ENCODE results near the gene POLR3A. TPM values are rescaled to one million over a fixed set of nuclear protein-coding genes. Genes with fewer than 3 reads are reported as not detected.

The POLR3A gene
- polyA plus RNA-seq, 3 donors = 18.4 to 18.8 (median 18.6) TPM

DNA sequence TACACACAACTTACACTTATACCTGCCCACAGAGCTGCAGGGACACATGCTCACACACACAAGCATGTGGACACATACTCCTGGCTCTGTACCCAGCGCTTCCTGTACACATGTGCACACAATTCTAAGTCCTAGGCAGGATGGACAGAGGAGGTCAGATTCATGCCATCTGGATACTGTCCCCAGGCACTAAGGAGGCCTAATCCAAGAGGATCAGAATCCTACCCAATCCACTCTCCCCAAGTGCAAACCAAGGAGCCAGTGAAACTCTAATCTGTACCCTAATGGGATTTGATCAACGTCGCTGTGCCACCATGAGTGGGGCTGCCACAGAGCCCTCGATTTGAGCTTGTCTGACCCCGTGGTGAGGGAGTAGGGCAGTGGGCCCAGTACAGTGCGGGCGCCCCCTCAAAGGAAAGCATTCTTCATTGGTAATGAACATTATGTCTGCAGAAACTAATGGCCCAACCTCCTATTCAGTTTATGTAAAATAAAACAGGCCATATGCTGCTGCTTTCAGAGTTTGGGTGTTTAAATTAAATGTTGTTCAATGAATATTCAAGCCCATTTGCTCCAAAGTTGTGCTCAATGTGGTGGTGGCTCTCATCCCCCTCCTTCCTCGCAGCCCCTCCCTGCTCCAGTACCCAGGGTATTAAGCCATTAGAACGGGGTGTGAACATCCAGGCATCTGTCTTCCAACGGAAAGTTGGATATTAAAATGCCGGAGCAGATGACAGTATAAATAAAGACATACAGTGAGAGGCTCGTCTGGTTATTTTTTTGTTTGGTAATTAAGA lies 30.8 kb upstream of the POLR3A start:
- DNase-seq (ENCODE audit: extremely low read depth in 1 of 11, low read depth in 9 of 11, low spot score in 4 of 11) = no peak

DNA sequence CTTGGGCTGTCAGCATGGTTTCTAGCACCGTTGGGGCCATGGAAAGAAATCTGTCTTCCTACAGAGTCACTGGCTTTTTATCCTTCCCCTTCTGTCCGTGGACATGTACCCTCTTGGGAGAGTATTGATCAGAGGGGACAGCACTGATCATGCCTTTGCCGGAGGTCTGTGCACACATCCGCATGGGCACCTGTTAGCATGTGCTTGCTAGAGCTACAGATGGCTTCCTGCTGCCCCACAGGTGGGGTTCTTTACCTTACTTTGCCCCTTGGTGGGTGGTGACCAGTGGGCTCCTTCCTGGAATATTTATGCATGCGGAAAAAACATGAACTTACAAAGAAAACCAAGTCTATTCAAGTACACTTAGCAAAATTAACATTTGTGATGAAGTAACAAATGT lies 29.2 kb upstream of the POLR3A start:
- DNase-seq (ENCODE audit: extremely low read depth in 1 of 11, low read depth in 9 of 11, low spot score in 4 of 11) = no peak

DNA sequence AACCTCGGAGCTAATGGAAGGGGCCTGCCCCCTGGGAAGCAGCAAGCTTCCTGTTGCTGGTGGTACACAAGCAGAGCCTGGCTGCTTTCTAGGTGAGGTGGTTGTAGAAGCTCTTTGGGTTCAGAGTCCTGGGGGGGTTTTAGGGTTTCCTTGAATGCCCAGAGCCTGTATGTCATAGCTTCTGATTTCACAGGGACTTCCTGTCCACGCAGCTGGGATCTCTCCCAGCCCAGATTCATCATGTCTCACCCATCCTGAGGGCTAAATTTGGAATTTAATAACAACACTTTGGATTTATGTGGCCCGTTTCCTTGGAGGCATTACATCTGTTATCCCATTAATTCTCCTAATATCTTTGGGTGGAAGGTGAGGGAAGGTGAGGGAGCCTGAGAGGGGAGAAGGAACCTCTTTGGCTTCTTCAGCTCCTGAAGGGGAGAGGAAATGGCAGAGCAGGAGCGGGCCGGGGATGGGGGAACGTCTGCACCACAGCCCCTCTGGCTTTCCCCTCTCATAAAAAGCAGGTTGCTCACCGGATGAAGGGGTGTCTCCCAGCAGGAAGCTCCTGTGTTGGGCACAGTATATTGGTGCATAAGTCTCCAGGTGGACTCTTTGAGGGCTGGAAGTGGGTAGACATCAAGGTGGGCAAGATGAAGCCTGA lies 24.0 kb upstream of the POLR3A start:
- peak in 3 of 11 donors; percentile 42 to 59 (median 45) for DNase-seq (ENCODE audit: extremely low read depth in 1 of 11, low read depth in 9 of 11, low spot score in 4 of 11)

GRCh38 chr10:78049851-78050250 lies 20.5 kb upstream of the POLR3A start:
- no peak for DNase-seq (ENCODE audit: extremely low read depth in 1 of 11, low read depth in 9 of 11, low spot score in 4 of 11)

- DNase-seq (ENCODE audit: extremely low read depth in 1 of 11, low read depth in 9 of 11, low spot score in 4 of 11) = peak; percentile 79 to 90 (median 85)
These were observed 18.1 kb upstream of the POLR3A start for GRCh38 chr10:78047314-78047891.

DNA sequence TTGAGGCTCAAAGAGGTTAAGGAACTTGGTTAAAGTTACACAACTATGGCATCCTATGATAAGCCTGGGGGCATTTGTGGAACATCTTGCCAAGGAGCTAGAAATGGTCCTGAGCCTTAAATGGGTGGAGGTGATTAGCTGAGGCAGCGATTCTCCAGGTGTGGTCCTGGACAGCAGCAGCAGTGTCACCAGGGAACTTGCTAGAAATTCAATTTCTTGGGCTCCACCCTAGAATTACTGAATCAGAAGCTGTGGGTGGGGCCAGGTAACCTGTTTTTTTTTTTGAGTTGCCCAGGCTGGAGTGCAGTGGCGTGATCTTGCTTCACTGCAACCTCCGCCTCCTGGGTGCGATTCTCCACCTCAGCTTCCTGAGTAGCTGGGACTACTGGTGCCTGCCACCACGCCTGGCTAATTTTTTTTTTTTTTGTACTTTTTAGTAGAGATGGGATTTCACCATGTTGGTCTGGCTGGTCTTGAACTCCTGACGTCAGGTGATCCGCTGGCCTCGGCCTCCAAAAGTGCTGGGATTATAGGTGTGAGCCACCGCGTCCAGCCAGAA lies 17.5 kb upstream of the POLR3A start:
- DNase-seq (ENCODE audit: extremely low read depth in 1 of 11, low read depth in 9 of 11, low spot score in 4 of 11) = no peak

- no peak for DNase-seq (ENCODE audit: extremely low read depth in 1 of 11, low read depth in 9 of 11, low spot score in 4 of 11)
These were observed 16.5 kb upstream of the POLR3A start for GRCh38 chr10:78045856-78046255.

GRCh38 chr10:78045237-78045636 lies 15.9 kb upstream of the POLR3A start:
- no peak for DNase-seq (ENCODE audit: extremely low read depth in 1 of 11, low read depth in 9 of 11, low spot score in 4 of 11)

GRCh38 chr10:78044699-78045098 lies 15.4 kb upstream of the POLR3A start:
- no peak for DNase-seq (ENCODE audit: extremely low read depth in 1 of 11, low read depth in 9 of 11, low spot score in 4 of 11)

- no peak for DNase-seq (ENCODE audit: extremely low read depth in 1 of 11, low read depth in 9 of 11, low spot score in 4 of 11)
These were observed 14.9 kb upstream of the POLR3A start for GRCh38 chr10:78044179-78044578.

DNA sequence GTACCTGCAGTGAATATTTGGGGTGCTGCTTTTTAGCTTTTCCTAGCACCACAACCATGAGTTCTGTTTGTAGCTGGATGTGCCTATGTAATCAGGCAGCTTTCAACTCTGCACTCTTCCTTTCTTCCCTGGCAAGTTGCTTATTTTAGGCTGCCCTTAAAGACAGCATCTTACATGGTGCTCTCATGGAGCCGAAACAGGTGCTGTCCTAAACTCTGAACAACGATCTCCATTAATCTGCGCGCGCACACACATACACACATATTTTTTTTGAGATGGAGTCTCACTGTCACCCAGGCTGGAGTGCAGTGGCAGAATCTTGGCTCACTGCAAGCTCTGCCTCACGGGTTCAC lies 13.4 kb upstream of the POLR3A start:
- DNase-seq (ENCODE audit: extremely low read depth in 1 of 11, low read depth in 9 of 11, low spot score in 4 of 11) = no peak

DNA sequence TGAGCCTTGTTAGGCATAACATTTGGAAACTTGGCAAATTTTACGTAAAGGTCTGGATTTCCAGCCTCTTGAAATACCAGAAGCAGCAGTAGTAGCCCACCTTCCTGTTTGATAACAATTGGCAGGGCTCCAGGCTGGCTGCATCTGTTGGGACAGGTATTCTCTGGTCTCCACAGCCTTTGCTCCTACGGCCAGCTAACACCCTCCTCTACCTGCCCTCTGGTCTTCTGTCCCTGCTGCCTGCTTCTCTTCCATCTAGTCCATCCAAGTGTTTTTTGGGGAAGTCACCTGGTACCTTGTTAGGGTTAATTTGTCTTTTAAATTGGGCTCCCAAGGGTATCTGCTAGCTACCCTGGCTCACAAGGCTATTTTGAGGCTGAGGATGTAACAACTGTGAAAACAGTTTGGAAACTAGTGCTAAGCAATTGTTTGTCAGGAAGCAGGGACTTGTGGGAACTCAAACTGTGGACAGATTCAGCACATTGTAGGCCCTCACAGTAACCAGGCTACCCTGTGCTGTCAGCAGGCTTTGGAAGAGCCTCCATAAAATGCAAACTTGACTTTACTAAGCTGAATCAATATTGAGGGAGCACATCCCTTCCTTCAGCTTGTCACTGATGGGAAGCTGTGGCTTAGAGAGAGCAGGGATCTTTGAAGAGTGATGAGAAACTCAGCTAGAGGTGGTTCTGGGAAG lies 12.9 kb upstream of the POLR3A start:
- no peak for DNase-seq (ENCODE audit: extremely low read depth in 1 of 11, low read depth in 9 of 11, low spot score in 4 of 11)

DNA sequence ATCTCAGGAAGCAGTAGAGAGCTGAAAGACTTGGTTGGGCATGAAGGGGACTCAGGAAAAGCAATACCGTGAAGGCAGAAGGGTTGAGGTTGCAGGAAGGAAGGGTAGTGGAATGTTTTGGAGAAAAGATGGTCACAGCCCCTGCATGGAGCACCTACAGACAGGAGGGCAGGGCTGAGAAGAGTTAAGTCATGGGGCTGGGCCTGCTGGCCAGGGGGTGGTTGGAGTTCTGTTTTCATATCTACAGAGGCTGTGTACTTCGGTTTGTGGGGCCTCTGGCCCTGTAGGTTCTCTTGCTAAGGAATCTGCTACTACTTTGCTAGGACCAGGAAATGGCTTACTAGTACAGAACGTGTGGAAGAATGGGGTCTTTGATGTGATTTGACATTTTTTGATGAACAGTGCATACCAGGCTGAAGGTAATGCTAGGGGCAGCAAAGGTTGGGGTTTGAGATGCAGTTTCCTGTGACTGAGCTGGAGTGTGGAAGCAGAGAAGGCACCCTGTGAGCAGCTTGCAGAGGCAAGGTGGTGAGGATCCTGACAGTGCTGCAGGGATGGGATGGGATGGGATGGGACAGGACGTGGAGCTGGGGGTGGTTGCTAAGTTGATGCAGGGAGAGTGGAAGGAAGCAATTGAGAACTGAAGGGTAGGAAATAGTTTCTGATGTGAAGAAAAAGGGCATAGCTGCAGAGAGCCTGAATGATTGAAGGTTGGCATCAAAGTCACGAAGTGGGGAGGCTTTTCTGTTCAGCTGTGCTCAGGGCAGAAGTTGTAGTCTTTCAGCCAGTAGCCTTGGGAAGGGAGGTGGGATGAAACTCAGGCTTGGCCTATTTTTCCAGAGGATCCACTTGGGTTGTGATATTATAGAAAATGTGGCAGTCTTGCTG lies 12.1 kb upstream of the POLR3A start:
- no peak for DNase-seq (ENCODE audit: extremely low read depth in 1 of 11, low read depth in 9 of 11, low spot score in 4 of 11)

DNA sequence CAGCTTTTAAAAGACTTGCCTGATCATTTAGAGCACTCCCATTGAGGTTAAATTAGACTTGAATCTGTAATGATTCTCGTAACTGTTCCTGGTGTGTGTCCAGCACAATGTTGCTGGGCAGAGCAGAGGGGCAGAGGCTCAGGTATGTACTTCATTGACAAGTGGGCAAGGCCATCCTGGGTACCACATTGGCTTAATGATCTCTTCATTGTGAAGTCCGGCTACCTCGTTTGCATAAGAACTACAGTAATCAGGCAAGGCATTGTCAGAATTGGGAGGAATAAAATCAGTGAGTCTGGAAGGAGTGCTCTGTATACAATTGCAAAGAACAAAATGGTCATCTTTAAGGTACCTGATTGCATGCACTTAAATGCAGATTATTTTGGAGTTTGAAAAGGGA lies 10.4 kb upstream of the POLR3A start:
- DNase-seq (ENCODE audit: extremely low read depth in 1 of 11, low read depth in 9 of 11, low spot score in 4 of 11) = no peak

GRCh38 chr10:78038791-78039547 lies 9.7 kb upstream of the POLR3A start:
- no peak for DNase-seq (ENCODE audit: extremely low read depth in 1 of 11, low read depth in 9 of 11, low spot score in 4 of 11)

GRCh38 chr10:78038105-78038504 lies 8.8 kb upstream of the POLR3A start:
- DNase-seq (ENCODE audit: extremely low read depth in 1 of 11, low read depth in 9 of 11, low spot score in 4 of 11) = no peak

DNA sequence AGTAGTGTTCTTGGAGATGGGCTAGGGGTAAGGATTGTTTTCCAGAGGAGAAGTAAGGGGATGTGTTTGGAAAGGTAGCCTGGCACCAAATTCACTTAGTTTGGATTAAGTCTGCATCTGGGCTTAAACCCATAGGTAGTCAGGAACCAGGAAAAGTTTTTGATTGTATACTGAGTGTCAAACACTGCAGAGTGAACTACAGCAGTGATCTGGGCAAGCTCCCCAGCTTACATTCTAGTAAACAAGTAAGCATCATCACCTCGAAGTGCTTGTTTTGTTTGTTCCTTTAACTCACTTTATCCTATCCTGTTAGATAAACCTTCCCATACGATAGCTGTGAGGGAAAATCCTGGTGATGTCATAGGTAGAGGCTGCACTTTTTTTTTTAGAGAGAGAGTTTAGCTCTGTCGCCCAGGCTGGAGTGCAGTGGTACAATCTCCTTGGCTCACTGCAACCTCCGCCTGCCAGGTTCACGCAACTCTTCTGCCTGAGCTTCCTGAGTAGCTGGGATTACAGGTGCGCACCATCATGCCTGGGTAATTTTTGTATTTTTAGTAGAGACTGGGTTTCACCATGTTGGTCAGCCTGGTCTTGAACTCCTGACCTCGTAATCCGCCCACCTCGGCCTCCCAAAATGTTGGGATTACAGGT lies 6.7 kb upstream of the POLR3A start:
- DNase-seq (ENCODE audit: extremely low read depth in 1 of 11, low read depth in 9 of 11, low spot score in 4 of 11) = no peak
